Ishikawa (cell line): ENCODE measurements around the gene VWF.

Experiments used
- CEBPB ChIP-seq: IDR thresholded peaks from 2 replicates; pipeline ENCODE4 v1.6.1; 2012
- CREB1 ChIP-seq: IDR thresholded peaks from 2 replicates; pipeline ENCODE4 v1.6.1; 2012; ENCODE audit warnings: low read depth
- EGR1 ChIP-seq: IDR thresholded peaks from 2 replicates; pipeline ENCODE4 v1.6.1; 2012
- EP300 ChIP-seq: IDR thresholded peaks from 2 replicates; pipeline ENCODE4 v1.6.1; 2012; ENCODE audit warnings: borderline replicate concordance
- FOXM1 ChIP-seq: IDR thresholded peaks from 2 replicates; pipeline ENCODE4 v1.6.1; 2012; ENCODE audit warnings: low read depth, borderline replicate concordance
- MAX ChIP-seq: IDR thresholded peaks from 2 replicates; pipeline ENCODE4 v1.6.1; 2012
- NFIC ChIP-seq: IDR thresholded peaks from 2 replicates; pipeline ENCODE4 v1.6.1; 2012
- RAD21 ChIP-seq: IDR thresholded peaks from 2 replicates; pipeline ENCODE4 v1.6.1; 2012; ENCODE audit warnings: low read depth
- REST ChIP-seq: IDR thresholded peaks from 2 replicates; pipeline ENCODE4 v1.6.1; 2012; ENCODE audit warnings: low read depth, mild to moderate bottlenecking
- TAF1 ChIP-seq: IDR thresholded peaks from 2 replicates; pipeline ENCODE4 v1.6.1; 2012; ENCODE audit warnings: low read depth, mild to moderate bottlenecking
- TCF12 ChIP-seq: IDR thresholded peaks from 2 replicates; pipeline ENCODE4 v1.6.1; 2012; ENCODE audit warnings: low read depth
- TEAD4 ChIP-seq: IDR thresholded peaks from 2 replicates; pipeline ENCODE4 v1.6.1; 2012
- USF1 ChIP-seq: IDR thresholded peaks from 2 replicates; pipeline ENCODE4 v1.6.1; 2012
- YY1 ChIP-seq: IDR thresholded peaks from 2 replicates; pipeline ENCODE4 v1.6.1; 2012; ENCODE audit warnings: low read depth
- ZBTB7A ChIP-seq: IDR thresholded peaks from 2 replicates; pipeline ENCODE4 v1.6.1; 2012; ENCODE audit warnings: low read depth

VWF gene

GRCh38 chr12:6085841-6086240 is 38.6 kb downstream of the VWF start:
- TF ChIP-seq CREB1, result no peak
- TF ChIP-seq TAF1, result no peak

- no peak for TF ChIP-seq FOXM1
- TF ChIP-seq MAX, result no peak
- TF ChIP-seq NFIC, result peak; percentile 45
- TF ChIP-seq ZBTB7A, result no peak
- TF ChIP-seq YY1, result no peak
Measured at GRCh38 chr12:6084969-6085450, 39.5 kb downstream of the VWF start.

- TF ChIP-seq CEBPB (peak; percentile 15; the same call in 1 of the 2 replicates), REST (no peak), TEAD4 (peak; percentile 93), EP300 (peak; percentile 77), NFIC (peak; percentile 74), RAD21 (peak; percentile 15; the same call in 1 of the 2 replicates), USF1 (0 out of 2 replicates have a peak, but pooled peaks have one; percentile 15), TAF1 (no peak), TCF12 (peak; percentile 89), YY1 (peak; percentile 53; the same call in 1 of the 2 replicates), FOXM1 (0 out of 2 replicates have a peak, but pooled peaks have one; percentile 9), MAX (peak; percentile 41; the same call in 1 of the 2 replicates), EGR1 (no peak)
Measured at GRCh38 chr12:6084261-6084968, 40.1 kb downstream of the VWF start.

GRCh38 chr12:6083601-6084000 is 40.9 kb downstream of the VWF start:
- no peak for TF ChIP-seq EP300
- TF ChIP-seq TEAD4, result no peak
- no peak for TF ChIP-seq TAF1
- no peak for TF ChIP-seq USF1

GRCh38 chr12:6082613-6083012 is 41.9 kb downstream of the VWF start:
- TF ChIP-seq TCF12, result no peak
- no peak for TF ChIP-seq REST
- no peak for TF ChIP-seq CREB1
- no peak for TF ChIP-seq ZBTB7A
- no peak for TF ChIP-seq TEAD4
- TF ChIP-seq EP300, result no peak
- TF ChIP-seq USF1, result no peak
- no peak for TF ChIP-seq MAX
- no peak for TF ChIP-seq CEBPB
- no peak for TF ChIP-seq RAD21
- TF ChIP-seq NFIC, result no peak
- no peak for TF ChIP-seq EGR1
- TF ChIP-seq FOXM1, result no peak
- TF ChIP-seq YY1, result no peak
- no peak for TF ChIP-seq TAF1
